ENCODE data around the gene BANP. TPM values are rescaled to one million over a fixed set of nuclear protein-coding genes. Genes with fewer than 3 reads are reported as not detected.
A peak's percentile ranks its signal among the peaks of the same experiment; 100 is the strongest.
"Not testable (repeated sequence)": the region's sequence is repeated elsewhere in the genome, so short reads cannot be mapped to it uniquely, and the experiment has no call there.

The BANP gene
- total RNA-seq, 1 donor from 2014 or later: 36.4 TPM

DNA sequence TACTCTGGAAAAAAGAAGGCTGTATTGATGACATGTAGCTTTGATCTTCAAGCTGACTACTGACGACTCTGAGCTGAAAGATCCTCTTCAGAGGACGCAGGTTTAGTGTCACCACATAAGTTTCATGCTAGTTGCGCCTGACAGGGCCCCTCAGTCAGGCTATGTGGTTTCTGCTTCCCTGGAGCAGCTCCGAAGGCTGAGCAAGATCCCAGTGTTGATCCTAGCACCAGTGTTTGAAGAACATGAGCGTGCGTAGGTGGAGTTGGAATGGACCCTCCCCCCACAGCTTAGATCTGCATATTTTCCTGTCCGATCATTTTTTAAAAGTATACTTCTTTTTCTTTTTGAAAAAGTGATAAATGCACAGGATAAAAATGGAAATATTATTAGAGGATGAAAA is 17.3 kb downstream of the BANP start:
- DNase-seq: no peak

DNA sequence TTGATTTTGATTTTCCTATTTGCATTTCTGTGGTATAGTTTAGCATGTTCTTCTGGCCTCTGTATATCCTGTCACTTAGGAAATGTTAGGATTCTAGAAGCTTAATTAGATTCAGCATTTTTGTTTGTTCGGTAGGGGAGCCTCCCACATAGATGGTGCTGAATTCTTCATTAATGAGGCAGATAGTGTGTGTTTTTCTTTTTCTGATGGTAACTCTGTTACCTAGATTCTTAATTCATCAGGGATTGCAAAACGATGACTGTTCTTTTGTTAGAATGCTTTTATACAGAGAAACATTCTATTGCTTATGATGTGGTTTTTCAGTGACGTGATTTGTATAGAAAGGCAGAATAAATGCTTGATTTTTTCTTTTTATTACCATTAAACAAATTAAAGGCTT is 19.0 kb downstream of the BANP start:
- DNase-seq: no peak

DNA sequence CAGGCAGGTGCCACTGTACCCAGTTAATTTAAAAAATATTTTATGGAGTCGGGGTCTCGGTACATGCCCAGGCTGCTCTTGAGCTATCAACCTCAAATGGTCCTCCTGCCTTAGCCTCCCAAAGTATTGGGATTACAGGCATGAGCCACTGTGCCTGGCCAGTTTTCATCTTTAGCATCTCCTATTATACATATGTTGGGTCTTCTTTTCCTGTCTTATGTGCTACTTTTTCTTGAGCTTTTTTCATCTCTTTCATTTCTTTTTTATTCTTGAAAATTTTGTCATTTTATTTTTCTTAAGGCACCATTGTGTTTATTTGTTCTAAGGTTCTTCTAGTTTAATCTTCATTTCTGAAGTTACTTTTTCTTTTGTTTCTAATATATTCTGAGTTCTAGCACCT is 20.7 kb downstream of the BANP start:
- DNase-seq: no peak

DNA sequence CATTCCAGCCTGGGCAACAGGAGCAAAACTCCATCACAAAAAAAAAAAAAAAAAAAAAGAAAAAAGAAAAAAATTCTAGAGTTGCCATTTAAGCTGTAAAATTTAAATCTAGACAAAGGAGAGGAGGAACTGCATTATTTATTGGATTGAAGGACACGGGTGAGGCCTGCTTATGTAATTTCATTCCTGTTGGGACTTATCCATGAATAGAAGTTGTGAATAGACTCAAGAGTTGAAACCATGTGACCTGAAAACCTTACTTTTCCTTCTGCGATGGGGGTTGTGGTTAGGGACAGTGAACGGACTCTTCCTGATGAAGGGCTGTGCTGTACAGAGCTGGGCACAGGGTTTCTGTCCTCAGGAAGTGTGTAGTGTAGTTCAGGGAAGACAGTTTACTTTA is 22.5 kb downstream of the BANP start:
- no peak for DNase-seq

GRCh38 chr16:87974178-87974577 is 22.9 kb downstream of the BANP start:
- no peak for DNase-seq

- no peak for DNase-seq
Measured at GRCh38 chr16:87976665-87977064, 25.4 kb downstream of the BANP start.

GRCh38 chr16:87978127-87978526 is 26.9 kb downstream of the BANP start:
- DNase-seq: no peak

DNA sequence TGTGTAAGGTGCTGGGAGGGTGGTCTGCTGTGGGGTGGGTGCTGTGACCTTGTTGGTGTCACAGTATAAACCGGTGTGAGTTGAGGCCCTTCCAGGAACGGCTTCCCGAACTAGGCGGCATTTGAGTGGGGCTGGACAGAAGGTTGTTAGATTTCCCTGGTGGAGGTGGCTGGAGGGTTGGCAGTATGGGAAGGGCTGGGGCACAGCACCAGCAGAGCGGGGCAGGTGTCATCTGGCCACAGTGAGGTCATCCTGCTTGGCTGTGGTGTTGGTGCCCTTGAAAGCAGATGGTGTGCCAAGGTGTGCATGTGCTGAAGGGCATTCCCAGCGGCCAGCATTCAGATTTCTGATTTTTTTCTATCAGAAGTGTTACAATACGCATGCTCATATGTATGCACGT is 28.1 kb downstream of the BANP start:
- no peak for DNase-seq

DNA sequence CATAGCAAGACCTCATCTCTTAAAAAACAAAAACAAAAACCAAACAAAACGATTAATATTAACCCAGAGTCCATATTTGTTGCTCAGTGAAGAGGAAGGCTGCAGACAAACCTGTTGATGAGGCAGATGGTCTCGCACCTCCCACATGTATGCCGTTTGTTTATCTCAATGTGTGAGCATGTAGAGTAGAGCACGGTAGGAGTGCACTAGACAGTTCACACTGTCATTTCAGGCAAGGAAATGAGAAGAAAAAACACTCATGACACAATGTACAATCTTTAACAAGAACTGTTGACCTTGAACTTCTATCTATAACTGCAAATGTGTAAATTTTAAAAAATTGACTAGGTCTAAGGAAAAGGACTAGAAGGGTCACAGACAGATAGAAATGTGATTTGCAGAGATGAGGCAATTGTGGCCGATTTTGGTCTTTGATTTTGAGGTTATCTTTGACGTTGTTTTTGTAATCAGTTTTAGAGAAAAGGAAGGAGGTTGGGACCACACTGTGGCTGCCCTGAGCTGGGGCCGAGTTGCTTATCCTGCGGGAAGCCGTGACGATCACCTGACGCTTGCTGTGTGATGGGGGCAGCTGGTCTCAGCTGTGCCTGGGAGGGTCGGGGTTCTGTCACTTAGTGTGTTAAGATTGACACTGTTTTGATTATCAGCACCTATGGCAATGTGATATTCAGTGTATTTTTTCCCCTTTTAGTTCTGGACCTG is 28.8 kb downstream of the BANP start:
- DNase-seq: not testable (repeated sequence)

DNA sequence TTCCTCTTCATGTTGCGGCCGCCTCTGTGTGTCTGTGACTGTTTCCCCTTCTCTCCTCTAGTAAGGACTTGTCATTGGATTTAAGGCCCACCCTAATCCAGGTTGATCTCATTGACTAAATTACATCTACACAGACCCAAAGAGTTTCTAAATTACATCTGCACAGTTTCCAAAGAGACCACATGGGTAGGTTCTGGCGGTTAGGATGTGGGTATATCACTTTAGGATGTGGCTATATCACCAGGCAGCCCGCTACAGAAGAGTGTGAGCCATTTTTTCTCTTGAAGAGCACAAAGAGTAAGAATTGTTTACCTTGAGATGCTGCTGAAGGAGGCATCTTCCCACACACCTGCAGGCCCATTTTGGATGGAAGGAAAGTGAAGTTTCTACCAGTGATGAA is 30.1 kb downstream of the BANP start:
- DNase-seq: not testable (repeated sequence)

GRCh38 chr16:87982581-87983041 is 31.4 kb downstream of the BANP start:
- no peak for DNase-seq

GRCh38 chr16:87983072-87983736 is 32.0 kb downstream of the BANP start:
- DNase-seq: peak; percentile 36

GRCh38 chr16:87983737-87984097 is 32.5 kb downstream of the BANP start:
- peak; percentile 38 for DNase-seq

DNA sequence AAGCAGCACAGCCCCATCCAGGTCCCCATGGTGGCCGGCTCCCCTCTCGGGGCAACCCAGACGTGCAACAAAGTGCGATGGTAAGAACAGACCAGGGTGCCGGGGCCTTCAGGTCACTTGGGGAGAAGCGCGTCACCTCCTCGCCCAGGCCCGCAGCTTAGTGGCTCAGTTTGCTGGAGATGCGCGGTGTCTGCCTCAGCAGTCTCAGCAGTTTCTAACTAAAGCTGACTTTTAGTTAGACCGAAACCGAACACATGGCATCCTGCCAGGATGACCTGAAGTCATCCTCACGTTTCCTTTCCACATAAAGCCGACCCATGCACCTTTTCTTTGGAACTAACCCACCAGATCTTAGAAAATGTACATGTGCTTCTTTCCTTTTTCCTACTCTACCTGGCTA is 32.9 kb downstream of the BANP start:
- not testable (repeated sequence) for DNase-seq

- DNase-seq: no peak
Measured at GRCh38 chr16:87984632-87985267, 33.5 kb downstream of the BANP start.

GRCh38 chr16:87985493-87985892 is 34.3 kb downstream of the BANP start:
- not testable (repeated sequence) for DNase-seq

GRCh38 chr16:87986361-87986849 is 35.2 kb downstream of the BANP start:
- DNase-seq: peak; percentile 27

DNA sequence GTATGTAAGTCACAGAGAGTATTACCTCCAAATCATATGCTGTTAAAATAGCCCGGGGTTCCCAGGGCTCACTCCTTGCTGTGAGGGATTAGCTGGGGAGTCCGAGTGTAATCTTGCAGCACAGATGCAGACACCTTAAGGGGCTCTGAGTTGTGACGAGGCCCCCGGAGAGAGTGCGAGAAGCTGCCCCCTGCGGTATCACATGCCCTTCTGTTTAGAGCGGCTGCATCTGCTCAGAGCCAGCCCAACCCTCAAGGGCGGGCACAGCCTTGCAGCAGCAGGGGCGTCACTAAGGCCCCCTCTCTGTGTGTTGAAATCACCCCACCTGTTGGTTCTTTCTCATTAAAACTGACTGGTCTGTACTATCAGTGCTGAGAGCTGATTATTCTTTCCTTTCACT is 37.4 kb downstream of the BANP start:
- not testable (repeated sequence) for DNase-seq

- DNase-seq: not testable (repeated sequence)
Measured at GRCh38 chr16:87990254-87990653, 39.0 kb downstream of the BANP start.

GRCh38 chr16:87992142-87992541 is 40.9 kb downstream of the BANP start:
- not testable (repeated sequence) for DNase-seq

GRCh38 chr16:87993901-87994300 is 42.7 kb downstream of the BANP start:
- DNase-seq: no peak

GRCh38 chr16:87995644-87996043 is 44.4 kb downstream of the BANP start:
- DNase-seq: no peak
